ENCODE data around the gene ANAPC2.

- TF ChIP-seq CTCF (IDR thresholded peaks at IDR 0.05; ENCODE audit: low read depth, low read length) (no peak), EZH2phosphoT487 (IDR thresholded peaks at IDR 0.05; ENCODE audit: low read depth) (no peak)
Observed at GRCh38 chr9:137147793-137148160, 40.6 kb downstream of the ANAPC2 start.

Measured in OCI-LY3 (cell line).